D721Med (cell line): ENCODE measurements around the gene DAPK1.

ENCODE experiments used
- DNase-seq: peaks from one replicate; pipeline ENCODE4 v3.0.0; 2011; ENCODE audit warnings: low spot score; ENCODE audit not compliant: insufficient read length
- FAIRE-seq: peaks from 2 replicates; lab custom pipeline; 2011; peaks lifted over from hg19 to GRCh38; lab: Jason Lieb, UNC
- CTCF ChIP-seq: IDR thresholded peaks from 2 replicates; pipeline ENCODE4 v1.5.1; 2012; ENCODE audit warnings: mild to moderate bottlenecking, control low read depth; ENCODE audit not compliant: insufficient read depth; ENCODE audit errors: missing control alignments

The DAPK1 gene

GRCh38 chr9:87481890-87482855 lies 15.5 kb upstream of the DAPK1 start:
- DNase-seq (no peak), FAIRE-seq (no peak)
- TF ChIP-seq CTCF = no peak

- no peak for FAIRE-seq
- no peak for DNase-seq
- no peak for TF ChIP-seq CTCF
These were observed 7.4 kb upstream of the DAPK1 start for GRCh38 chr9:87490225-87490624.

- FAIRE-seq (no peak), DNase-seq (no peak)
- no peak for TF ChIP-seq CTCF
These were observed 6.8 kb upstream of the DAPK1 start for GRCh38 chr9:87490907-87491306.

- DNase-seq = no peak
- no peak for FAIRE-seq
- TF ChIP-seq CTCF = no peak
These were observed 6.1 kb upstream of the DAPK1 start for GRCh38 chr9:87491523-87491922.

- DNase-seq (no peak), FAIRE-seq (no peak)
- TF ChIP-seq CTCF = no peak
These were observed 5.0 kb upstream of the DAPK1 start for GRCh38 chr9:87492642-87493041.

GRCh38 chr9:87494970-87495471 lies 2.6 kb upstream of the DAPK1 start:
- DNase-seq (no peak), FAIRE-seq (no peak)
- TF ChIP-seq CTCF = no peak

- no peak for TF ChIP-seq CTCF
- DNase-seq = no peak
- no peak for FAIRE-seq
These were observed 525 bp upstream of the DAPK1 start for GRCh38 chr9:87497080-87497603.
